Gastrocnemius medialis (tissue), 4 donors: ENCODE results near the gene MRPL38. TPM values are rescaled to one million over a fixed set of nuclear protein-coding genes. Genes with fewer than 3 reads are reported as not detected.
A peak's percentile ranks its signal among the peaks of the same experiment; 100 is the strongest.
"Not testable (repeated sequence)": the region's sequence is repeated elsewhere in the genome, so short reads cannot be mapped to it uniquely, and the experiment has no call there.

ENCODE experiments used
- ATAC-seq, 2 donors: fragments of 150-250 bp; one replicate each; pipeline ENCODE4 v1.9.1; 2016
- DNase-seq, 2 donors: peaks; one replicate each; pipeline ENCODE4 v3.0.0-alpha.2; 2019
- H3K27ac ChIP-seq, 4 donors: fragments of 200-600 bp; sonication (generic); 1 replicate in 1 of 4; 2 replicates in 3 of 4; pipeline ENCODE4 v1.5.1; 2016 to 2018; ENCODE audit warnings: mild to moderate bottlenecking in 2 of 4, moderate library complexity in 1 of 4
- H3K27me3 ChIP-seq, 3 donors: fragments of 200-600 bp; sonication (generic) in 2 of 3; 1 replicate in 1 of 3; 2 replicates in 2 of 3; pipeline versions ENCODE4 v1.5.1 to v1.6.0; 2016 to 2019; ENCODE audit warnings: mild to moderate bottlenecking in 1 of 3, moderate library complexity in 1 of 3
- H3K36me3 ChIP-seq, 2 donors: fragments of 200-600 bp; sonication (generic) in 1 of 2; one replicate each; pipeline ENCODE4 v1.5.1; 2017 to 2018
- H3K4me1 ChIP-seq, 2 donors: fragments of 200-600 bp; sonication (generic) in 1 of 2; one replicate each; pipeline ENCODE4 v1.5.1; 2016 to 2017; ENCODE audit warnings: mild to moderate bottlenecking in 2 of 2
- H3K4me3 ChIP-seq, 4 donors: fragments of 200-600 bp; sonication (generic) in 3 of 4; 1 replicate in 1 of 4; 2 replicates in 3 of 4; pipeline ENCODE4 v1.5.1; 2016 to 2019; ENCODE audit warnings: mild to moderate bottlenecking in 2 of 4
- H3K9me3 ChIP-seq, 3 donors: fragments of 200-600 bp; sonication (generic) in 2 of 3; 1 replicate in 1 of 3; 2 replicates in 2 of 3; pipeline ENCODE4 v1.5.1; 2016 to 2019
- POLR2A ChIP-seq, 2 donors: fragments of 450-650 bp; IDR thresholded peaks; one replicate each; pipeline ENCODE4 v1.6.1; 2017; ENCODE audit warnings: antibody characterized with exemption in 2 of 2, mild to moderate bottlenecking in 2 of 2, moderate library complexity in 2 of 2
- in situ Hi-C, 4 donors: fragments of 200-750 bp; cut with MboI; loops; one replicate each; pipeline versions ENCODE4 v1.15.0 to v1.8.0; 2017; ENCODE audit warnings: low sequenced_read_pairs in 4 of 4
- intact Hi-C: fragments of 100-400 bp; cut with DNase I; formaldehyde crosslinking; loops from one replicate; pipeline ENCODE4 v1.15.1; 2023; ENCODE audit warnings: low total_unique reads
- total RNA-seq, 4 donors: library from RNA; depleted of rRNA; stranded (reverse); fragments of >200 nt; gene quantifications; one replicate each; pipeline versions ENCODE4 v1.1.0 to v1.2.3, GENCODE V29; 2016
- TF ChIP-seq, protein P1 (sequence below), 5 experiments: fragments of 450-650 bp in 3 of 5; fragments of 200-600 bp in 2 of 5; sonication (generic) in 2 of 5; IDR thresholded peaks in 4 of 5; conservative IDR thresholded peaks in 1 of 5; 1 replicate in 4 of 5; 2 replicates in 1 of 5; pipeline ENCODE4 v1.5.1; 2016 to 2019; ENCODE audit warnings: antibody characterized with exemption in 5 of 5, mild to moderate bottlenecking in 3 of 5, moderate library complexity in 3 of 5

The MRPL38 gene
- total RNA-seq, 4 donors from 2014 or later = 29.9 to 86.7 (median 53.1) TPM

- Histone ChIP-seq H3K4me3 (peak overlapping the region; percentile 59 to 82 (median 66)), H3K27me3 (no peaks in the 10 kb centered on the region), H3K4me1 (peaks cover 45% of the 10 kb centered on the region in 2 donors), H3K36me3 (peaks cover 0 to 17% of the 10 kb centered on the region in 2 donors), H3K9me3 (no peaks in the 10 kb centered on the region), H3K27ac (peak overlapping the region; percentile 95 to 99 (median 95))
- no peak for DNase-seq
- in situ Hi-C loops = loop anchor here in 1 of 4 donors (5.0 kb wide), 1 partner anchor 78 kb away; a partner anchor contains a TSS
- intact Hi-C loops = loop anchor here (1.0 to 10.0 kb wide), 4 partner anchors 70 to 390 kb away; partner anchors contain the start of genes ACOX1, RNF157, TEN1 and UNK
- peak; percentile 4 to 5 for ATAC-seq
- no peak for TF ChIP-seq POLR2A (IDR thresholded peaks at IDR 0.05)
- TF ChIP-seq, protein P1, sequence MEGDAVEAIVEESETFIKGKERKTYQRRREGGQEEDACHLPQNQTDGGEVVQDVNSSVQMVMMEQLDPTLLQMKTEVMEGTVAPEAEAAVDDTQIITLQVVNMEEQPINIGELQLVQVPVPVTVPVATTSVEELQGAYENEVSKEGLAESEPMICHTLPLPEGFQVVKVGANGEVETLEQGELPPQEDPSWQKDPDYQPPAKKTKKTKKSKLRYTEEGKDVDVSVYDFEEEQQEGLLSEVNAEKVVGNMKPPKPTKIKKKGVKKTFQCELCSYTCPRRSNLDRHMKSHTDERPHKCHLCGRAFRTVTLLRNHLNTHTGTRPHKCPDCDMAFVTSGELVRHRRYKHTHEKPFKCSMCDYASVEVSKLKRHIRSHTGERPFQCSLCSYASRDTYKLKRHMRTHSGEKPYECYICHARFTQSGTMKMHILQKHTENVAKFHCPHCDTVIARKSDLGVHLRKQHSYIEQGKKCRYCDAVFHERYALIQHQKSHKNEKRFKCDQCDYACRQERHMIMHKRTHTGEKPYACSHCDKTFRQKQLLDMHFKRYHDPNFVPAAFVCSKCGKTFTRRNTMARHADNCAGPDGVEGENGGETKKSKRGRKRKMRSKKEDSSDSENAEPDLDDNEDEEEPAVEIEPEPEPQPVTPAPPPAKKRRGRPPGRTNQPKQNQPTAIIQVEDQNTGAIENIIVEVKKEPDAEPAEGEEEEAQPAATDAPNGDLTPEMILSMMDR (IDR thresholded peaks at IDR 0.05 in 4 of 5, conservative IDR thresholded peaks at IDR 0.05 in 1 of 5) = peak in 1 of 5 experiments; percentile 28
Measured at GRCh38 chr17:75854881-75855309, 49.8 kb downstream of the MRPL38 start.

DNA sequence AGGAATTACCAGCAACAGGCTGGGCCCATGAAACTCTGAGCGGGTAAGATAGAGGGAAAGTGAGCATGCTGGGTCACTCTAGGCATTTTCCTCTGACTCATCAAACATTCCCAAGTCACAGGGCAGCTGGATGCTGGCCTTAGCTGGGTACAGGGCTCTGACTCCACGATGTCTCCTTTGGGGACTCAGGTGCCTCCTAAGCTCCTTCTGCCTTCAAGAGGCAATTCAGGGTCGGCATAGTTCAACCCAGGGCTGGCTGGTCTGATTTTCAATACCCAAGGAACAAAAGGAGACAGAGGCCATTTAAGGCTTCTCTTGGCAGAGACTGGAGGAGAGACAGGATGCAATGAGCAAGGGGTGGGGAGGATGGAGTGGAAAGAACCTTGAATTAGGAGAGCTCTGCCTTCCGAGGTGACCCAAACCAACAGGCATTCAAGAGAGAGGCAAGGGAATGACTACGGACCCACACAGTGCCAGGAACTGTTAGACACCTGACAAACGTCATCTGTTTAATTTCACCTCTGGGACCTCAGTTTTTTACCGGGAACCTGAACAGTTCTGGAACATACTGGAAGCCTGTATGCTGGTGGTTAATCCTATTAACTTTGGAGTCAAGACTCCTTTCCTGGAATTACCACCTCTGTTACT is 50.5 kb downstream of the MRPL38 start:
- H3K4me1 ChIP-seq = peaks cover 51 to 52% of the 10 kb centered on the region in 2 donors
- intact Hi-C loops = loop anchor here (2.0 to 10.0 kb wide), 3 partner anchors 69 to 391 kb away; partner anchors contain the start of genes ACOX1, RNF157, TEN1 and UNK
- peak; percentile 48 to 55 for ATAC-seq
- H3K4me3 ChIP-seq = peak overlapping the region; percentile 59 to 82 (median 66)
- DNase-seq = peak; percentile 79 to 85
- H3K27ac ChIP-seq = peak overlapping the region; percentile 95 to 99 (median 95)
- in situ Hi-C loops = no loop called here
- no peaks in the 10 kb centered on the region for H3K27me3 ChIP-seq
- H3K9me3 ChIP-seq = no peaks in the 10 kb centered on the region
- H3K36me3 ChIP-seq = peaks cover 0 to 24% of the 10 kb centered on the region in 2 donors
- TF ChIP-seq, protein P1 (IDR thresholded peaks at IDR 0.05 in 4 of 5, conservative IDR thresholded peaks at IDR 0.05 in 1 of 5) = no peak
- peak; percentile 74 to 80 for TF ChIP-seq POLR2A (IDR thresholded peaks at IDR 0.05)

GRCh38 chr17:75853433-75853832 is 51.3 kb downstream of the MRPL38 start:
- TF ChIP-seq, protein P1 (IDR thresholded peaks at IDR 0.05 in 4 of 5, conservative IDR thresholded peaks at IDR 0.05 in 1 of 5) = no peak
- TF ChIP-seq POLR2A (IDR thresholded peaks at IDR 0.05) = no peak
- Histone ChIP-seq H3K4me1 (peaks cover 53 to 55% of the 10 kb centered on the region in 2 donors), H3K4me3 (peak overlapping the region; percentile 9 to 82 (median 61)), H3K27ac (peak overlapping the region; percentile 95 to 99 (median 95)), H3K27me3 (no peaks in the 10 kb centered on the region), H3K36me3 (peaks cover 0 to 32% of the 10 kb centered on the region in 2 donors), H3K9me3 (no peaks in the 10 kb centered on the region)
- in situ Hi-C loops (no loop called here), intact Hi-C loops (loop anchor here (5.0 to 10.0 kb wide), 2 partner anchors 124 to 391 kb away; partner anchors contain the start of genes ACOX1, RNF157 and TEN1)
- ATAC-seq (peak; percentile 8 to 34), DNase-seq (peak; percentile 73 to 81)

GRCh38 chr17:75851693-75851991 is 53.0 kb downstream of the MRPL38 start:
- intact Hi-C loops = loop anchor here (5.0 to 10.0 kb wide), 2 partner anchors 126 to 393 kb away; partner anchors contain the start of genes ACOX1, RNF157 and TEN1
- DNase-seq = peak in 1 of 2 donors; percentile 54
- peaks cover 68 to 70% of the 10 kb centered on the region in 2 donors for H3K4me1 ChIP-seq
- H3K4me3 ChIP-seq, ATAC-seq, in situ Hi-C loops, H3K9me3 ChIP-seq, H3K27me3 ChIP-seq: not testable (repeated sequence)
- H3K27ac ChIP-seq = peak overlapping the region; percentile 95 to 99 (median 95)
- H3K36me3 ChIP-seq = peaks cover 0 to 50% of the 10 kb centered on the region in 2 donors
- TF ChIP-seq POLR2A (IDR thresholded peaks at IDR 0.05) = peak in 1 of 2 donors; percentile 31
